ENCODE results near the gene GHDC. TPM values are rescaled to one million over a fixed set of nuclear protein-coding genes. Genes with fewer than 3 reads are reported as not detected.

GHDC gene
- total and polyA plus RNA-seq, 2 of the 8 experiments (the other 6 are each of a cell fraction or from before 2014, with no cell fraction given), result 7.4 to 8.1 TPM

- TF ChIP-seq CHD7 (IDR thresholded peaks at IDR 0.05; ENCODE audit: insufficient replicate concordance, low read length) (no peak), KDM5A (IDR thresholded peaks at IDR 0.05; ENCODE audit: low read length) (no peak), CREB1 (IDR thresholded peaks at IDR 0.05) (no peak), GTF2F1 (IDR thresholded peaks at IDR 0.05; ENCODE audit: borderline replicate concordance, low read depth, low read length) (no peak), CHD1 (IDR thresholded peaks at IDR 0.05; ENCODE audit: low read depth, low read length) (no peak), POLR2A (IDR thresholded peaks at IDR 0.05; ENCODE audit: control extremely low read depth in 1 of 2, low read depth in 2 of 2, low read length in 2 of 2) (no peak), RFX5 (IDR thresholded peaks at IDR 0.05; ENCODE audit: borderline replicate concordance, low read depth, low read length) (no peak), CBX8 (IDR thresholded peaks at IDR 0.05; ENCODE audit: borderline replicate concordance, low read depth, low read length) (no peak)
These were observed 26.5 kb downstream of the GHDC start (continued) for GRCh38 chr17:42167807-42168206.
